Measurements from ENCODE around the gene SPATA32. TPM values are rescaled to one million over a fixed set of nuclear protein-coding genes. Genes with fewer than 3 reads are reported as not detected.

Gene SPATA32
- total RNA-seq, 2 experiments from 2014 or later: 0.20 to 0.23 TPM

GRCh38 chr17:45292696-45293412 lies 31.0 kb upstream of the SPATA32 start:
- ChIA-PET CTCF (interaction anchor here (1.1 to 1.5 kb wide), 4 partner anchors 16 to 157 kb away, joined by 4 to 5 read pairs (median 4); partner anchors contain the start of gene ACBD4), POLR2A (interaction anchor here (2.8 to 5.9 kb wide), 3 partner anchors 12 to 23 kb away, joined by 16 to 45 read pairs (median 28); partner anchors contain the start of gene MAP3K14)
- Mint-ChIP-seq H3K27ac (peak overlapping the region; percentile 63), H3K9me3 (no peaks in the 10 kb centered on the region), H3K4me3 (no peak overlapping the region), H3K27me3 (no peaks in the 10 kb centered on the region), H3K4me1 (peaks cover 69% of the 10 kb centered on the region), H3K36me3 (ENCODE audit: low read depth) (peaks cover 55% of the 10 kb centered on the region)
- no peak for DNase-seq

- Mint-ChIP-seq H3K4me3 (no peak overlapping the region), H3K9me3 (no peaks in the 10 kb centered on the region), H3K36me3 (ENCODE audit: low read depth) (peaks cover 54% of the 10 kb centered on the region), H3K27me3 (no peaks in the 10 kb centered on the region), H3K27ac (peak overlapping the region; percentile 59), H3K4me1 (peaks cover 54% of the 10 kb centered on the region)
- ChIA-PET POLR2A (interaction anchor here (5.9 kb wide), 1 partner anchor 25 kb away, joined by 45 read pairs; the partner anchor contains the start of gene MAP3K14), CTCF (interaction anchor here (1.2 to 1.5 kb wide), 4 partner anchors 11 to 93 kb away, joined by 3 to 11 read pairs (median 4); no protein-coding TSS in a partner anchor)
- DNase-seq: no peak
Measured at GRCh38 chr17:45291171-45291805, 29.4 kb upstream of the SPATA32 start.

- Mint-ChIP-seq H3K9me3 (no peaks in the 10 kb centered on the region), H3K4me1 (peaks cover 44% of the 10 kb centered on the region), H3K4me3 (no peak overlapping the region), H3K27me3 (no peaks in the 10 kb centered on the region), H3K27ac (peak overlapping the region; percentile 59), H3K36me3 (ENCODE audit: low read depth) (peaks cover 49% of the 10 kb centered on the region)
- DNase-seq: no peak
- ChIA-PET CTCF (interaction anchor here (4.0 kb wide), 1 partner anchor 13 kb away, joined by 24 read pairs; no protein-coding TSS in a partner anchor), POLR2A (interaction anchor here (1.0 to 2.0 kb wide), 3 partner anchors 22 to 91 kb away, joined by 3 to 7 read pairs (median 4); partner anchors contain the start of gene MAP3K14)
Measured at GRCh38 chr17:45290269-45290765, 28.4 kb upstream of the SPATA32 start.

GRCh38 chr17:45289301-45290268 lies 27.7 kb upstream of the SPATA32 start:
- Mint-ChIP-seq H3K27ac (peak overlapping the region; percentile 64), H3K36me3 (ENCODE audit: low read depth) (peaks cover 53% of the 10 kb centered on the region), H3K4me1 (peaks cover 41% of the 10 kb centered on the region), H3K9me3 (no peaks in the 10 kb centered on the region), H3K4me3 (no peak overlapping the region), H3K27me3 (no peaks in the 10 kb centered on the region)
- ChIA-PET POLR2A (interaction anchor here (1.0 to 2.0 kb wide), 4 partner anchors 23 to 92 kb away, joined by 3 to 7 read pairs (median 4); partner anchors contain the start of gene MAP3K14), CTCF (interaction anchor here (0.9 to 4.0 kb wide), 3 partner anchors 12 to 28 kb away, joined by 3 to 24 read pairs (median 4); partner anchors contain the start of gene MAP3K14)
- no peak for DNase-seq

- H3K4me1 Mint-ChIP-seq: peaks cover 36% of the 10 kb centered on the region
- no peaks in the 10 kb centered on the region for H3K27me3 Mint-ChIP-seq
- H3K9me3 Mint-ChIP-seq: no peaks in the 10 kb centered on the region
- H3K27ac Mint-ChIP-seq: no peak overlapping the region
- no peak overlapping the region for H3K4me3 Mint-ChIP-seq
- POLR2A ChIA-PET: interaction anchor here (1.4 to 2.0 kb wide), 3 partner anchors 24 to 32 kb away, joined by 4 to 7 read pairs (median 5); partner anchors contain the start of gene MAP3K14
- H3K36me3 Mint-ChIP-seq (ENCODE audit: low read depth): peaks cover 55% of the 10 kb centered on the region
- CTCF ChIA-PET: interaction anchor here (0.9 to 4.0 kb wide), 4 partner anchors 11 to 96 kb away, joined by 3 to 24 read pairs (median 4); partner anchors contain the start of gene MAP3K14
- no peak for DNase-seq
Measured at GRCh38 chr17:45288825-45289224, 26.9 kb upstream of the SPATA32 start.

- H3K36me3 Mint-ChIP-seq (ENCODE audit: low read depth): peaks cover 64% of the 10 kb centered on the region
- CTCF ChIA-PET: interaction anchor here (1.0 to 4.0 kb wide), 4 partner anchors 10 to 97 kb away, joined by 3 to 24 read pairs (median 4); no protein-coding TSS in a partner anchor
- no peak for DNase-seq
Measured at GRCh38 chr17:45287526-45288500, 25.9 kb upstream of the SPATA32 start.

GRCh38 chr17:45286286-45286685 lies 24.4 kb upstream of the SPATA32 start:
- no peaks in the 10 kb centered on the region for H3K9me3 Mint-ChIP-seq
- peaks cover 67% of the 10 kb centered on the region for H3K36me3 Mint-ChIP-seq (ENCODE audit: low read depth)
- H3K27me3 Mint-ChIP-seq: no peaks in the 10 kb centered on the region
- no peak for DNase-seq
- H3K27ac Mint-ChIP-seq: no peak overlapping the region
- CTCF ChIA-PET: interaction anchor here (1.3 to 4.0 kb wide), 3 partner anchors 9 to 30 kb away, joined by 4 to 24 read pairs (median 6); no protein-coding TSS in a partner anchor
- POLR2A ChIA-PET: interaction anchor here (1.1 to 4.0 kb wide), 6 partner anchors 13 to 31 kb away, joined by 3 to 16 read pairs (median 4); partner anchors contain the start of gene MAP3K14
- peaks cover 19% of the 10 kb centered on the region for H3K4me1 Mint-ChIP-seq
- H3K4me3 Mint-ChIP-seq: no peak overlapping the region

More at GRCh38 chr17:45287526-45288500, 25.9 kb upstream of the SPATA32 start:
- peaks cover 26% of the 10 kb centered on the region for H3K4me1 Mint-ChIP-seq
- no peak overlapping the region for H3K4me3 Mint-ChIP-seq
- no peaks in the 10 kb centered on the region for H3K27me3 Mint-ChIP-seq
- POLR2A ChIA-PET: interaction anchor here (0.9 to 2.3 kb wide), 4 partner anchors 23 to 33 kb away, joined by 5 to 7 read pairs (median 6); partner anchors contain the start of gene MAP3K14
- no peak overlapping the region for H3K27ac Mint-ChIP-seq
- H3K9me3 Mint-ChIP-seq: no peaks in the 10 kb centered on the region

GRCh38 chr17:45284176-45285140 lies 22.6 kb upstream of the SPATA32 start:
- H3K27me3 Mint-ChIP-seq: no peaks in the 10 kb centered on the region
- DNase-seq: peak; percentile 50
- no peak overlapping the region for H3K4me3 Mint-ChIP-seq
- ChIA-PET CTCF (interaction anchor here (0.7 to 1.7 kb wide), 7 partner anchors 7 to 101 kb away, joined by 3 to 9 read pairs (median 4); no protein-coding TSS in a partner anchor), POLR2A (interaction anchor here (1.1 to 4.0 kb wide), 5 partner anchors 27 to 108 kb away, joined by 3 to 16 read pairs (median 3); partner anchors contain the start of gene MAP3K14)
- peaks cover 10% of the 10 kb centered on the region for H3K4me1 Mint-ChIP-seq
- peaks cover 59% of the 10 kb centered on the region for H3K36me3 Mint-ChIP-seq (ENCODE audit: low read depth)
- no peaks in the 10 kb centered on the region for H3K9me3 Mint-ChIP-seq
- H3K27ac Mint-ChIP-seq: peak overlapping the region; percentile 68

- Mint-ChIP-seq H3K4me3 (no peak overlapping the region), H3K9me3 (no peaks in the 10 kb centered on the region), H3K27me3 (no peaks in the 10 kb centered on the region), H3K36me3 (ENCODE audit: low read depth) (peaks cover 57% of the 10 kb centered on the region), H3K27ac (peak overlapping the region; percentile 68), H3K4me1 (peaks cover 13% of the 10 kb centered on the region)
- ChIA-PET POLR2A (interaction anchor here (1.1 to 4.0 kb wide), 3 partner anchors 28 to 109 kb away, joined by 3 to 16 read pairs (median 3); partner anchors contain the start of gene MAP3K14), CTCF (interaction anchor here (0.6 to 1.7 kb wide), 5 partner anchors 18 to 102 kb away, joined by 3 to 9 read pairs (median 4); no protein-coding TSS in a partner anchor)
- DNase-seq: no peak
Measured at GRCh38 chr17:45283711-45284110, 21.8 kb upstream of the SPATA32 start.

All from activated CD4-positive, alpha-beta memory T cell treated with anti-CD3 and anti-CD28 coated beads, Interleukin-2, amount 10 ng/mL, durations not matched to agents 7 days and 5 days (primary cell).